ENCODE measurements around the gene ZHX3. TPM values are rescaled to one million over a fixed set of nuclear protein-coding genes. Genes with fewer than 3 reads are reported as not detected.

ZHX3 gene
- total and polyA plus RNA-seq, 2 donors (not counting 1 experiment from before 2014, with no cell fraction given), result 27.7 to 28.0 TPM

DNA sequence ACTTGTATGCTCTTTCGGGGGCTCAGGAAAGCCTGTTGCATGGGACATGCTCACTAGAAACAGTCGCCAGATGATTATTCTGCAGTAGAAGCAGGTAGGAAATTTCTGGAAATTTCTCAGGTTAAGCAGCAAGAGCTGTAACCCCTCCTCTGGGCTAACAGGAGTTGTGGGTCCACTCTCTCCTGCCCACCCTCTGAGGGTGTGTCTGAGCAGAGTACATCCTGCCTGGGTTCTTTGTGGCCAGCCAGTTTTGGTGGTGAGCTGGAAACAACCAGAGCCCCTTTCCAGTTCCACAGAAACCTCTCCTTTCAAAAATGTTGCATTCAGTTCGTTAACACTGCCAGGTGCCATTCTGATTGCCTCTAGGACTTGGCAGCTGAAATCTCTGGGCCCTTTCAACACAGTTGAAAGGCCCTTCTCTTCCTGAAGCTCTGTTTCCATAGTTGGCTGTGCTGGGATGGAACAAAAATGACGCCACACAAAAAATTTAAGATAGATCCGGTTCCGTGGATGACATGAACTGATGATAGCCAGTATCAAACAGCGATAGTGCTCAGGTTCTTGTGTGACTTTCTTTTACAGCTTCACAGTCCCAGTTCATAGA, 141.7 kb downstream of the ZHX3 start:
- Histone ChIP-seq H3K4me2 (ENCODE audit: extremely low read depth, insufficient read depth, low read length) (no peak overlapping the region), H3K4me1 (ENCODE audit: control insufficient read depth, extremely low read depth, insufficient read depth, low read length) (peaks cover 28% of the 10 kb centered on the region), H3K9ac (ENCODE audit: insufficient read depth, low read length) (no peak overlapping the region), H4K20me1 (ENCODE audit: control insufficient read depth, extremely low read depth, insufficient read depth, low read length) (no peaks in the 10 kb centered on the region), H2AFZ (ENCODE audit: low read length) (no peak overlapping the region), H3K36me3 (ENCODE audit: control insufficient read depth, insufficient read depth, low read length) (peaks cover 10% of the 10 kb centered on the region), H3K27ac (ENCODE audit: insufficient read depth, low read length) (no peak overlapping the region), H3K79me2 (ENCODE audit: control insufficient read depth, insufficient read depth, low read length) (peaks cover 11% of the 10 kb centered on the region), H3K9me3 (ENCODE audit: control insufficient read depth, insufficient read depth, low read depth, low read length) (no peaks in the 10 kb centered on the region), H3K4me3 (replicated peaks in 1 of 4; ENCODE audit: control extremely low read depth in 1 of 4, insufficient read depth in 1 of 4, low read depth in 3 of 4, low read length in 4 of 4) (no peak overlapping the region), H3K27me3 (ENCODE audit: control insufficient read depth, insufficient read depth, low read length) (no peaks in the 10 kb centered on the region)
- TF ChIP-seq CTCF (conservative IDR thresholded peaks at IDR 0.05 in 1 of 2, IDR thresholded peaks at IDR 0.05 in 1 of 2; ENCODE audit: low read depth in 1 of 2, low read length in 2 of 2), result no peak
- no peak for DNase-seq (ENCODE audit: low read depth in 2 of 2)

- Histone ChIP-seq H3K27me3 (ENCODE audit: control insufficient read depth, insufficient read depth, low read length) (no peaks in the 10 kb centered on the region), H3K4me2 (ENCODE audit: extremely low read depth, insufficient read depth, low read length) (no peak overlapping the region), H3K36me3 (ENCODE audit: control insufficient read depth, insufficient read depth, low read length) (peaks cover 11% of the 10 kb centered on the region), H3K79me2 (ENCODE audit: control insufficient read depth, insufficient read depth, low read length) (peaks cover 11% of the 10 kb centered on the region), H3K9ac (ENCODE audit: insufficient read depth, low read length) (no peak overlapping the region), H4K20me1 (ENCODE audit: control insufficient read depth, extremely low read depth, insufficient read depth, low read length) (no peaks in the 10 kb centered on the region), H2AFZ (ENCODE audit: low read length) (no peak overlapping the region), H3K4me1 (ENCODE audit: control insufficient read depth, extremely low read depth, insufficient read depth, low read length) (peaks cover 28% of the 10 kb centered on the region), H3K27ac (ENCODE audit: insufficient read depth, low read length) (no peak overlapping the region), H3K4me3 (replicated peaks in 1 of 4; ENCODE audit: control extremely low read depth in 1 of 4, insufficient read depth in 1 of 4, low read depth in 3 of 4, low read length in 4 of 4) (no peak overlapping the region), H3K9me3 (ENCODE audit: control insufficient read depth, insufficient read depth, low read depth, low read length) (no peaks in the 10 kb centered on the region)
- TF ChIP-seq EZH2 (IDR thresholded peaks at IDR 0.05; ENCODE audit: low read length, missing control alignments) (no peak), CTCF (conservative IDR thresholded peaks at IDR 0.05 in 1 of 2, IDR thresholded peaks at IDR 0.05 in 1 of 2; ENCODE audit: low read depth in 1 of 2, low read length in 2 of 2) (no peak)
- no peak for DNase-seq (ENCODE audit: low read depth in 2 of 2)
Measured at GRCh38 chr20:41175201-41175651, 142.3 kb downstream of the ZHX3 start.

DNA sequence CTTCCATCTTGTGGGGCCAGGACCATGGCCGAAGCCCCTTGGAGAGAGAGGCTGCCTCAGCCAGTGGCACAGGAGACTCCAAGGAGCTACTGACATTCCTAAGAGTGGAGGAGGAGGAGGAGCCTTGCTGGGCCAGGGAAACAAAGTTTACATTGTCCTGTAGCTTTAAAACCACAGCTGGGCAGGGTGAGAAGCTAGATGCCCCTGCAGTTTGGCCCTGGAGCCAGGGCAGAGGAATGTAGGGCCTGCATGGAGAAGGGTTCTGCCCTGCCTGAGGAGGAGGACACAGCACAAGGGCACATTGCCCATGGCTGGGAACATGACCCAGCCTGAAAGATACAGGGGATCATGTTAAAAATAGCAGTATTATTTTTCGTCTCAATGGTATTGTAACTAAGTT, 142.7 kb downstream of the ZHX3 start:
- no peak overlapping the region for H3K27ac ChIP-seq (ENCODE audit: insufficient read depth, low read length)
- no peak overlapping the region for H2AFZ ChIP-seq (ENCODE audit: low read length)
- H3K9ac ChIP-seq (ENCODE audit: insufficient read depth, low read length), result no peak overlapping the region
- no peaks in the 10 kb centered on the region for H3K9me3 ChIP-seq (ENCODE audit: control insufficient read depth, insufficient read depth, low read depth, low read length)
- H3K27me3 ChIP-seq (ENCODE audit: control insufficient read depth, insufficient read depth, low read length), result no peaks in the 10 kb centered on the region
- H3K36me3 ChIP-seq (ENCODE audit: control insufficient read depth, insufficient read depth, low read length), result peaks cover 14% of the 10 kb centered on the region
- peaks cover 8% of the 10 kb centered on the region for H3K79me2 ChIP-seq (ENCODE audit: control insufficient read depth, insufficient read depth, low read length)
- peak; percentile 18 to 30 for DNase-seq (ENCODE audit: low read depth in 2 of 2)
- H4K20me1 ChIP-seq (ENCODE audit: control insufficient read depth, extremely low read depth, insufficient read depth, low read length), result no peaks in the 10 kb centered on the region
- TF ChIP-seq EZH2 (IDR thresholded peaks at IDR 0.05; ENCODE audit: low read length, missing control alignments) (no peak), CTCF (conservative IDR thresholded peaks at IDR 0.05 in 1 of 2, IDR thresholded peaks at IDR 0.05 in 1 of 2; ENCODE audit: low read depth in 1 of 2, low read length in 2 of 2) (no peak)
- H3K4me2 ChIP-seq (ENCODE audit: extremely low read depth, insufficient read depth, low read length), result no peak overlapping the region
- H3K4me1 ChIP-seq (ENCODE audit: control insufficient read depth, extremely low read depth, insufficient read depth, low read length), result peaks cover 28% of the 10 kb centered on the region
- no peak overlapping the region for H3K4me3 ChIP-seq (replicated peaks in 1 of 4; ENCODE audit: control extremely low read depth in 1 of 4, insufficient read depth in 1 of 4, low read depth in 3 of 4, low read length in 4 of 4)
